Measurements from ENCODE around the gene CLSTN2. TPM values are rescaled to one million over a fixed set of nuclear protein-coding genes. Genes with fewer than 3 reads are reported as not detected.

The CLSTN2 gene
- total RNA-seq, 1 experiment from 2014 or later, result 0.02 TPM

- no peak for TF ChIP-seq SRF (IDR thresholded peaks at IDR 0.05; ENCODE audit: low read depth)
- no peak for TF ChIP-seq YY1 (IDR thresholded peaks at IDR 0.05; ENCODE audit: extremely low read depth, insufficient replicate concordance, low read depth, low read length)
These were observed 489.2 kb downstream of the CLSTN2 start (continued) for GRCh38 chr3:140424211-140424610.

- H3K36me3 ChIP-seq (ENCODE audit: control insufficient read depth in 1 of 2, insufficient read depth in 2 of 2, low read length in 2 of 2), result no peaks in the 10 kb centered on the region
- H3K79me2 ChIP-seq (ENCODE audit: insufficient read depth, low read length), result no peaks in the 10 kb centered on the region
- intact Hi-C loops (cut with micrococcal nuclease), result no loop called here
- H2AFZ ChIP-seq (ENCODE audit: low read depth, low read length, poor library complexity, severe bottlenecking), result no peak overlapping the region
- TF ChIP-seq YY1 (IDR thresholded peaks at IDR 0.05; ENCODE audit: extremely low read depth, insufficient replicate concordance, low read depth, low read length) (no peak), POLR2A (IDR thresholded peaks at IDR 0.05; ENCODE audit: borderline replicate concordance, extremely low read depth, insufficient read depth, insufficient read length) (no peak), REST (IDR thresholded peaks at IDR 0.05; ENCODE audit: low read depth) (no peak), EZH2 (IDR thresholded peaks at IDR 0.05) (no peak), ELF1 (IDR thresholded peaks at IDR 0.05; ENCODE audit: borderline replicate concordance, low read depth) (no peak), FOSL1 (IDR thresholded peaks at IDR 0.05; ENCODE audit: low read depth) (no peak)
- no TSS peak for BruUV-seq (replicated peaks)
- no peak overlapping the region for H3K4me2 ChIP-seq (ENCODE audit: low read length)
- H3K27ac ChIP-seq (ENCODE audit: low read depth, low read length), result no peak overlapping the region
- RAD21 ChIA-PET (ENCODE audit: low non-redundant PET in 1 of 2, low total read pairs in 2 of 2, uncharacterized antibody in 2 of 2, unreplicated experiment in 2 of 2), result no interaction called here
- POLR2A ChIA-PET, result no interaction called here
- H3K9me2 ChIP-seq (ENCODE audit: insufficient read depth), result no peaks in the 10 kb centered on the region
- H3K4me1 ChIP-seq (ENCODE audit: control insufficient read depth in 1 of 2, insufficient read depth in 2 of 2, low read length in 2 of 2), result no peaks in the 10 kb centered on the region
- ATAC-seq, result no peak
- CTCF ChIA-PET, result no interaction called here
- no peak for DNase-seq (ENCODE audit: low read depth, low spot score)
- H3K27me3 ChIP-seq (ENCODE audit: insufficient read depth, low read length), result peaks cover 40% of the 10 kb centered on the region
- H4K20me1 ChIP-seq (ENCODE audit: insufficient read depth), result no peaks in the 10 kb centered on the region
- no peak overlapping the region for H3K9ac ChIP-seq (ENCODE audit: low read length)
- H3K4me3 ChIP-seq (replicated peaks in 1 of 2; ENCODE audit: low read depth in 1 of 2, low read length in 2 of 2), result no peak overlapping the region
- no peaks in the 10 kb centered on the region for H3K9me3 ChIP-seq (ENCODE audit: control insufficient read depth in 1 of 2, insufficient read depth in 1 of 2, low read depth in 1 of 2, low read length in 2 of 2)
These were observed 489.7 kb downstream of the CLSTN2 start for GRCh38 chr3:140424726-140425125.

Data from HCT116 (cell line).